Measurements from ENCODE around the gene ZC3HAV1. TPM values are rescaled to one million over a fixed set of nuclear protein-coding genes. Genes with fewer than 3 reads are reported as not detected.
A peak's percentile ranks its signal among the peaks of the same experiment; 100 is the strongest.
"Not testable (repeated sequence)": the region's sequence is repeated elsewhere in the genome, so short reads cannot be mapped to it uniquely, and the experiment has no call there.

ZC3HAV1 gene
- total RNA-seq, 1 donor from 2014 or later = 89.7 TPM

- intact Hi-C loops (cut with micrococcal nuclease); H3K4me3 Mint-ChIP-seq; H3K27me3 Mint-ChIP-seq (ENCODE audit: insufficient read depth); H3K9me3 Mint-ChIP-seq; H3K27ac Mint-ChIP-seq; DNase-seq (ENCODE audit: low spot score): not testable (repeated sequence)
- peaks cover 63% of the 10 kb centered on the region for H3K4me1 Mint-ChIP-seq (ENCODE audit: low read depth)
- peaks cover 57% of the 10 kb centered on the region for H3K36me3 Mint-ChIP-seq (ENCODE audit: low read depth)
Measured at GRCh38 chr7:139077706-139078105, 31.8 kb downstream of the ZC3HAV1 start.

GRCh38 chr7:139075871-139076686 lies 33.4 kb downstream of the ZC3HAV1 start:
- Mint-ChIP-seq H3K9me3 (no peaks in the 10 kb centered on the region), H3K27ac (peak overlapping the region; percentile 58), H3K4me3 (no peak overlapping the region), H3K4me1 (ENCODE audit: low read depth) (peaks cover 70% of the 10 kb centered on the region), H3K36me3 (ENCODE audit: low read depth) (peaks cover 66% of the 10 kb centered on the region), H3K27me3 (ENCODE audit: insufficient read depth) (no peaks in the 10 kb centered on the region)
- DNase-seq (ENCODE audit: low spot score) = no peak
- intact Hi-C loops (cut with micrococcal nuclease) = loop anchor here (1.0 to 2.0 kb wide), 7 partner anchors 9 to 190 kb away; partner anchors contain the start of gene ZC3HAV1

DNA sequence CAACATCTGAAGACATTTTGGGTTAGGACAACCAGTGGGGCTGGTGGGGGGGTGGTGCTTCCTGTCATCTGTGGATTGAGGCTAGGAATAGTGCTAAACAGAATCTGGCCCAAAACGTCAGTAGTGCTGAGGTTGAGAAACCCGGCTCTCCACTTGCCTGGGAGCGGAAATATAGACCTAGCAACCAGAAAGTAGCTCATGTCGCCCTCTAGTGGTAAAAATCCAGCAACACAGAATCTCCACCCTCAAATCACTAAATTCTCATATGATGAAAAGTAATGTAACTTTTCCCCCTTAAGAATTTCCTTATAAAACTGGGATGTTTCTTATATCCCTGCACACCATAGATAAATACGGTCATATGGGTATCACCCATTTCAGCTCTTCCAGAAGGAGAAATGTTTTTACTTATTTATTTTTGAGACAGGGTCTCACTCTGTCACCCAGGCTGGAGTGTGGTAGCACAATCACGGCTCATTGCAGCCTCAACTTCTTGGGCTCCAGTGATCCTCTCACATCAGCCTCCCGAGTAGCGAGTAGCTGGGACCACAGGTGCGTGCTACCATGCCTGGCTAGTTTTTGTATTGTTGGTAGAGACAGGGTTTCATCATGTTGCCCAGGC lies 34.4 kb downstream of the ZC3HAV1 start:
- peaks cover 58% of the 10 kb centered on the region for H3K36me3 Mint-ChIP-seq (ENCODE audit: low read depth)
- intact Hi-C loops (cut with micrococcal nuclease) = loop anchor here (1.0 to 2.0 kb wide), 7 partner anchors 10 to 189 kb away; partner anchors contain the start of gene ZC3HAV1
- peak; percentile 62 for DNase-seq (ENCODE audit: low spot score)
- peak overlapping the region; percentile 15 for H3K4me3 Mint-ChIP-seq
- no peaks in the 10 kb centered on the region for H3K9me3 Mint-ChIP-seq
- peak overlapping the region; percentile 77 for H3K27ac Mint-ChIP-seq
- peaks cover 61% of the 10 kb centered on the region for H3K4me1 Mint-ChIP-seq (ENCODE audit: low read depth)
- H3K27me3 Mint-ChIP-seq (ENCODE audit: insufficient read depth) = no peaks in the 10 kb centered on the region

GRCh38 chr7:139072796-139073195 lies 36.7 kb downstream of the ZC3HAV1 start:
- Mint-ChIP-seq H3K36me3 (ENCODE audit: low read depth) (peaks cover 50% of the 10 kb centered on the region), H3K4me1 (ENCODE audit: low read depth) (peaks cover 53% of the 10 kb centered on the region), H3K27me3 (ENCODE audit: insufficient read depth) (no peaks in the 10 kb centered on the region), H3K4me3 (peak overlapping the region; percentile 61), H3K27ac (peak overlapping the region; percentile 73), H3K9me3 (no peaks in the 10 kb centered on the region)
- no peak for DNase-seq (ENCODE audit: low spot score)
- intact Hi-C loops (cut with micrococcal nuclease) = no loop called here

DNA sequence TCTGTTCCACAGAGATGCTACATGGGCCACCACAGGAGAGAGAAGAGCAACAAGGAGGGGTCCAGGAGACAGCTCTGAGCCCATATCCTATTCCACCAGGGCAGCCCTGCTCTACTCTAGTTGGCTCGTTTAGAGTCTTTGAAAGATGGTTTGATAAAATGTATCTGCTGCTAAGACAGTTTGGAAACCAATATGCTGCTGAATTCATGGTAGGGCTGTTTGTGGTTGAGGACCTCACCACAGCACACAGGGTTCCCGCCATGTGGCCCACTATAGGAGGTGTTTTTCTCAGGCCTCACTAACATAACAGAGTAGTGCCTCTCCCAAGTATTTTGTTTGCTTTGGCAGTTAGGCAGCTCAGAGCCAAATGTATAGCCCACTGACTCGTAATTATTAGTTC lies 37.8 kb downstream of the ZC3HAV1 start:
- Mint-ChIP-seq H3K9me3 (no peaks in the 10 kb centered on the region), H3K4me3 (peak overlapping the region; percentile 1), H3K36me3 (ENCODE audit: low read depth) (peaks cover 53% of the 10 kb centered on the region), H3K4me1 (ENCODE audit: low read depth) (peaks cover 63% of the 10 kb centered on the region), H3K27ac (peak overlapping the region; percentile 40), H3K27me3 (ENCODE audit: insufficient read depth) (no peaks in the 10 kb centered on the region)
- intact Hi-C loops (cut with micrococcal nuclease) = no loop called here
- no peak for DNase-seq (ENCODE audit: low spot score)

DNA sequence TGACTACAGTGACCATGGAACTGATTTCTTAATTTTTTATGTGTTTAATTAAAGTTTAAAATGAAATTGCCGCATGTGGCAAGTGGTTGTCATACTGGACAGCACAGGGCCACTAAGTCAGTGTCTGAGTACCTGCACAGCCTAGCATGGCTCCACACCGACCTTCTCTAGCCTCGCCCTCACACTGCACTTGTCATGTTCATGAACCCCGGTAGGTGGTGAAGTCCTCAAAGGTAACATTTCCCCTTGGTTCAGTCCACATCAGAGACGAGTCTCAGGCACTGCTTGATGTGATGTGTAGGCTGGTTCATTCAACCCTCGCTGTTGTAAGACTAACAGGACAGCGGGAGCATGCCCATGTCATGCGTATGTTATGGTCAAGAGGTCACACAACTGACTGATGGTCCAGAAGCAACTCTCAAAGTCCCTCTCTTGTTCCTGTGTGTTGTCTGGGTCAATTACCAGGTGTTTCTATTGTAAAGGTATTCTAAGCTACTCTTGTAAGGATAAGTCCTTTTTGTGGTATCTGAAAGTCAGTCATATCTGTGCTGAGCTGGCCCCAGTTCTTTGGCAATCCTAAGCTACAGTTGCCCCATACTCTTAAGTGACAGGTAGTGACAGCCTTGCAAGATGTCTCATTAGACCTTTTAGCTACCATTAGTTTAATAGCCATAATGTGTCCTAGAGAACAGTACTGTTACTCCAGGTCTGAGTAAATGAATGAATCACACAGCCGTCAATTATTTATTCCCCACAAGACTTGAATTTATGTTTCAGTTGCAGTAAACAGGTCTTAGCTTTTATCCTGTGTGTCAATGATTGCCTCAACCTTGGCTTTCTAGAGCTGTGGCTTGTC lies 40.7 kb downstream of the ZC3HAV1 start:
- Mint-ChIP-seq H3K9me3 (no peaks in the 10 kb centered on the region), H3K36me3 (ENCODE audit: low read depth) (peaks cover 66% of the 10 kb centered on the region), H3K4me1 (ENCODE audit: low read depth) (peaks cover 59% of the 10 kb centered on the region), H3K27me3 (ENCODE audit: insufficient read depth) (no peaks in the 10 kb centered on the region), H3K27ac (no peak overlapping the region), H3K4me3 (no peak overlapping the region)
- DNase-seq (ENCODE audit: low spot score) = no peak
- intact Hi-C loops (cut with micrococcal nuclease) = loop anchor here (1.0 kb wide), 1 partner anchor 7 kb away; no protein-coding TSS in a partner anchor

DNA sequence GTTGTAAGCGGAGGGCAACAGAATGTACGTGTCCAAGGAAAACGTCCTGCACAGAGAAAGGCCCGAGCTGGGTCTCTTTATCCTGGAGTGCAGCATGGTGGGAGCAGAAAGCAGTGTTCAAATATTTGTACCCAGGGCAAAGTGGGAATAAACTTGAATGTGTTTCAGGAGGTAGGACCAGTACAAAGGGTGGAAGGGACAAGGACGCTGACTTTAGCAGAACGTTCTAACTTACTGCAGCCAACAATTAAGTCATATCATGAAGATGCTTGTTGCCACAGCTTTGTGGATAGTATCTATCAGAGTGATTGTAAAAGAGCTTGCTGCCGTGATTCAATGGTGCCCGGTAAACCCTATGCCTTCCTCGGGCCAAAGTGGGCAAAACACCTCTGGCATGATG lies 43.2 kb downstream of the ZC3HAV1 start:
- Mint-ChIP-seq H3K27me3 (ENCODE audit: insufficient read depth) (no peaks in the 10 kb centered on the region), H3K27ac (no peak overlapping the region), H3K36me3 (ENCODE audit: low read depth) (peaks cover 64% of the 10 kb centered on the region), H3K4me1 (ENCODE audit: low read depth) (peaks cover 63% of the 10 kb centered on the region), H3K4me3 (no peak overlapping the region), H3K9me3 (no peaks in the 10 kb centered on the region)
- intact Hi-C loops (cut with micrococcal nuclease) = no loop called here
- DNase-seq (ENCODE audit: low spot score) = no peak

DNA sequence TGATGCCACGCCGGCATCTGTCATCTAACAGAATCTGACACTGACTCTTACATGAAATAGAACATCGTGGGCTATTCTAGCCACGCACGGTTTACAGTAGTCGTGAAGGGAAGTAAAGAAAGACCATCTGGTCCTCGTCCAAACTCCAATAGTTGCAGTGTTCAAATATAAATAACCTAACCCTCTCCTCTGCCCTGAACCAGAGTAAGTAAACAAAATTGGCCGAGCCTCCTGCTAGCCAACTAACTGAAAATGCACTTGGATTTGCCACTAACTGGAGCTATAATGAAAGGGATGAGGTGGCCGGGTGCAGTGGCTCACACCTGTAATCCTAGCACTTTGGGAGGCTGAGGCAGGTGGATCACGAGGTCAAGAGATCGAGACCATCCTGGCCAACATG lies 44.2 kb downstream of the ZC3HAV1 start:
- no peak overlapping the region for H3K4me3 Mint-ChIP-seq
- no peaks in the 10 kb centered on the region for H3K27me3 Mint-ChIP-seq (ENCODE audit: insufficient read depth)
- intact Hi-C loops (cut with micrococcal nuclease) = no loop called here
- peaks cover 70% of the 10 kb centered on the region for H3K4me1 Mint-ChIP-seq (ENCODE audit: low read depth)
- peak overlapping the region; percentile 5 for H3K27ac Mint-ChIP-seq
- peaks cover 72% of the 10 kb centered on the region for H3K36me3 Mint-ChIP-seq (ENCODE audit: low read depth)
- no peaks in the 10 kb centered on the region for H3K9me3 Mint-ChIP-seq
- no peak for DNase-seq (ENCODE audit: low spot score)

- H3K4me1 Mint-ChIP-seq (ENCODE audit: low read depth) = peaks cover 62% of the 10 kb centered on the region
- DNase-seq (ENCODE audit: low spot score) = no peak
- H3K36me3 Mint-ChIP-seq (ENCODE audit: low read depth) = peaks cover 63% of the 10 kb centered on the region
- H3K27me3 Mint-ChIP-seq (ENCODE audit: insufficient read depth) = no peaks in the 10 kb centered on the region
- intact Hi-C loops (cut with micrococcal nuclease) = loop anchor here (1.0 to 2.0 kb wide), 3 partner anchors 8 to 45 kb away; no protein-coding TSS in a partner anchor
- no peaks in the 10 kb centered on the region for H3K9me3 Mint-ChIP-seq
- no peak overlapping the region for H3K4me3 Mint-ChIP-seq
- peak overlapping the region; percentile 74 for H3K27ac Mint-ChIP-seq
Measured at GRCh38 chr7:139061416-139061815, 48.1 kb downstream of the ZC3HAV1 start.

DNA sequence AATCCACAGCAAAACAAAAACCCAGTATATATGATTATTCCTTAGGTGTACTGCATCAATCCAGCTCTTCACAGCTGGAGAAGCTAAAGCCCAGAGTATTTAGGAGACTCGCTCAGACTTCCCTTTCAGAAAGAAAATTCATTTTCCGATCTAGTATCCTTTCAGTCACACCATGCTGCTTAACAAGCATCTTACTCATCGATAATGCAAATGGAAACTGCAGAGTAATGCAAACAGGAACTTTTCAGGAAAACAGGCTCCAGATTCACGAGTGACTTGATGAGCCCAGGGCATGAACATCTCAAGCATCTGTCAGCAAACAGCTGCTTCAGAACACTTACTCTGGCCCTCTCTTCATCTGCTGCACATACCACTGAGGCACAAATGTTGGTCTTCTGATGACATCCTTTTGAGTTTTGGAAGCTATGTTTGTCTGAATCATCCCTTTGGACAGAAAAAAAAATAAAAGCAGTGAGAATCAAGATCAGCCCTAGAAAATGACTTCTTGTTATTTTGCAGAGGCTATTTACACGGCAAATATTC lies 48.8 kb downstream of the ZC3HAV1 start:
- intact Hi-C loops (cut with micrococcal nuclease) = loop anchor here (1.0 to 2.0 kb wide), 4 partner anchors 9 to 44 kb away; no protein-coding TSS in a partner anchor
- no peak for DNase-seq (ENCODE audit: low spot score)
- Mint-ChIP-seq H3K4me3 (no peak overlapping the region), H3K9me3 (no peaks in the 10 kb centered on the region), H3K27ac (peak overlapping the region; percentile 74), H3K27me3 (ENCODE audit: insufficient read depth) (no peaks in the 10 kb centered on the region), H3K4me1 (ENCODE audit: low read depth) (peaks cover 65% of the 10 kb centered on the region), H3K36me3 (ENCODE audit: low read depth) (peaks cover 64% of the 10 kb centered on the region)

DNA sequence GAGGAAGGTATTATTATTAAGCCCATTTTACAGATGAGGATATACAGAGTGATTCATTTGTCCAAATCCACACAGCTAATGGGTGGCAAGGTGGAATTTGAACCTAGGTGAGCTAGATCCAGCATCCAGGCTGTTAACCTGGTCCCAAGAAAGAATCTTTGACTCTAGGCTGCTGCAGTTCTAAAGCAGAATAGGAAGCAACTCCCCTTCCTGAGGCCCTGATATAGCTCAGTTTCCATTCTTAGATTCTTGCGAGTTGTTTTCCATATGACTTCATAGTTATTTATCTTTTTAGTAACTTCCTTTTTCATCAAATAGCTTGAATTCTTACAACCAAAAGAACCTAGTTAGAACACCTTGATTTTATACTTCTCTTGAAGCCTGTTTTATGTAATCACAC lies 49.6 kb downstream of the ZC3HAV1 start:
- intact Hi-C loops (cut with micrococcal nuclease) = loop anchor here (1.0 to 2.0 kb wide), 2 partner anchors 12 to 43 kb away; no protein-coding TSS in a partner anchor

GRCh38 chr7:139058943-139059342 lies 50.6 kb downstream of the ZC3HAV1 start:
- no peak overlapping the region for H3K4me3 Mint-ChIP-seq
- H3K36me3 Mint-ChIP-seq (ENCODE audit: low read depth) = peaks cover 58% of the 10 kb centered on the region
- H3K9me3 Mint-ChIP-seq = no peaks in the 10 kb centered on the region
- no peak for DNase-seq (ENCODE audit: low spot score)
- intact Hi-C loops (cut with micrococcal nuclease) = no loop called here
- peaks cover 57% of the 10 kb centered on the region for H3K4me1 Mint-ChIP-seq (ENCODE audit: low read depth)
- peak overlapping the region; percentile 61 for H3K27ac Mint-ChIP-seq
- no peaks in the 10 kb centered on the region for H3K27me3 Mint-ChIP-seq (ENCODE audit: insufficient read depth)

More for the DNA sequence above, 49.6 kb downstream of the ZC3HAV1 start:
- peak overlapping the region; percentile 74 for H3K27ac Mint-ChIP-seq
- peaks cover 60% of the 10 kb centered on the region for H3K36me3 Mint-ChIP-seq (ENCODE audit: low read depth)
- H3K27me3 Mint-ChIP-seq (ENCODE audit: insufficient read depth) = no peaks in the 10 kb centered on the region
- peaks cover 67% of the 10 kb centered on the region for H3K4me1 Mint-ChIP-seq (ENCODE audit: low read depth)
- H3K4me3 Mint-ChIP-seq = peak overlapping the region; percentile 43
- no peak for DNase-seq (ENCODE audit: low spot score)
- no peaks in the 10 kb centered on the region for H3K9me3 Mint-ChIP-seq

Data from activated T-helper 1 cell treated with anti-CD3 and anti-CD28 coated beads, Interleukin-12 subunit alpha, Interleukin-12 subunit beta, Interleukin-2, Interleukin-4 antibody, amounts not matched to agents 30 ng/mL and 10 ng/mL and 1 ng/mL, durations not matched to agents 14 hours and 24 hours and 36 hours (primary cell).